ENCODE data around the gene DMTF1. TPM values are rescaled to one million over a fixed set of nuclear protein-coding genes. Genes with fewer than 3 reads are reported as not detected.

Gene DMTF1
- polyA plus RNA-seq, 1 of the 3 experiments (the other 2 are of a cell fraction): 108 TPM

- ChIA-PET CTCF (interaction anchor here (0.9 to 1.6 kb wide), 5 partner anchors 14 to 153 kb away, joined by 3 to 5 read pairs (median 3); partner anchors contain the start of genes DMTF1 and ELAPOR2), POLR2A (interaction anchor here (0.9 to 1.6 kb wide), 2 partner anchors 9 to 61 kb away, joined by 3 to 8 read pairs; partner anchors contain the start of gene DMTF1)
- no peaks in the 10 kb centered on the region for H3K9me2 ChIP-seq
- H3K79me2 ChIP-seq (ENCODE audit: insufficient read depth): peaks cover 63% of the 10 kb centered on the region
- H3K4me1 ChIP-seq (ENCODE audit: control insufficient read depth in 1 of 2, insufficient read depth in 2 of 2, low read depth in 1 of 2, low read length in 1 of 2): peaks cover 0 to 12% of the 10 kb centered on the region in 2 experiments; a peak in 2 of 4 replicates
- no peak overlapping the region for H2AFZ ChIP-seq (ENCODE audit: low read depth)
- peaks cover 0 to 30% of the 10 kb centered on the region in 2 experiments for H3K36me3 ChIP-seq (replicated peaks in 1 of 2; ENCODE audit: control insufficient read depth in 1 of 2, insufficient read depth in 2 of 2, low read length in 1 of 2)
- H3F3A ChIP-seq (replicated peaks; ENCODE audit: insufficient read depth): no peaks in the 10 kb centered on the region
- no peak overlapping the region for H3K4me3 ChIP-seq (ENCODE audit: low read depth in 2 of 2, low read length in 1 of 2)
- no peak overlapping the region for H3K9ac ChIP-seq
- TF ChIP-seq ELF1 (IDR thresholded peaks at IDR 0.05) (no peak), EZH2phosphoT487 (IDR thresholded peaks at IDR 0.05; ENCODE audit: borderline replicate concordance, low read depth) (no peak), FOXJ3 (CRISPR knock-in tag; IDR thresholded peaks at IDR 0.05) (no peak), PBX3 (IDR thresholded peaks at IDR 0.05) (no peak), GATA2 (CRISPR knock-in tag; IDR thresholded peaks at IDR 0.05) (no peak), CTCF (IDR thresholded peaks at IDR 0.05) (no peak), SIN3A (IDR thresholded peaks at IDR 0.05; ENCODE audit: borderline replicate concordance, low read depth, low read length) (no peak), MXI1 (IDR thresholded peaks at IDR 0.05; ENCODE audit: low read depth, low read length) (no peak), REST (IDR thresholded peaks at IDR 0.05; ENCODE audit: low read depth, low read length) (no peak), TEAD4 (IDR thresholded peaks at IDR 0.05; ENCODE audit: borderline replicate concordance, insufficient read depth) (no peak), FOXM1 (IDR thresholded peaks at IDR 0.05; ENCODE audit: low read depth) (no peak), SMC3 (IDR thresholded peaks at IDR 0.05; ENCODE audit: low read depth, low read length) (no peak), RAD21 (IDR thresholded peaks at IDR 0.05; ENCODE audit: low read length) (no peak)
- no peaks in the 10 kb centered on the region for H3K27me3 ChIP-seq (ENCODE audit: insufficient read depth)
- H3K4me2 ChIP-seq: no peak overlapping the region
- H4K20me1 ChIP-seq (ENCODE audit: insufficient read depth): no peaks in the 10 kb centered on the region; the same call in 1 of the 2 replicates
- DNase-seq: no peak
- no peak overlapping the region for H3K27ac ChIP-seq (ENCODE audit: low read depth in 2 of 2, low read length in 1 of 2)
- 89% methylated on average over 1 of the region's 1 CpG for WGBS (ENCODE audit: low lambda C conversion rate)
- no peaks in the 10 kb centered on the region for H3K9me3 ChIP-seq
Measured at GRCh38 chr7:87213252-87213651, 61.0 kb downstream of the DMTF1 start.
